Measurements from ENCODE around the gene PDE8B. TPM values are rescaled to one million over a fixed set of nuclear protein-coding genes. Genes with fewer than 3 reads are reported as not detected.

Gene PDE8B
- total RNA-seq, 1 donor: 6.0 TPM

DNA sequence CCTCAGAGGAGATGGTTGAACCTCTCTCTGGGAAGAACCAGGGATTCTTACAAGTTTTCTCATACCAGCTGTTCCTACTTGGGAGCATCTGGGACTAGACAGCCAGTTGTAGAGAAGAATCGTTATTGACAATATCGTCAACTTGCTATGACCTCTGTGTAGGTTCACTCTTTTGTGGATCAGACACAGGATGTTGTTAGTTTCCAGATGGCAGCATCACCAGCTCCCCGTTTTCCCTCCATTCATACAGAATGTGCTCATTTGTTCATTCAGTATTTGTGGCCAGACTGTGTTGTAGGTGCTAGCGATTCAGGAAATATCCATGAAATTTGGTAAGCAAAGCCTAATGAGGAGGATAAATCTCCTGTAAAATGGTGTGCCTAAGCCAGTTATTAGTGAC, 3.7 kb downstream of the PDE8B start:
- H3K4me3 ChIP-seq (ENCODE audit: low read depth, low read length): no peak overlapping the region
- DNase-seq (ENCODE audit: low read depth): no peak
- TF ChIP-seq, protein P1, sequence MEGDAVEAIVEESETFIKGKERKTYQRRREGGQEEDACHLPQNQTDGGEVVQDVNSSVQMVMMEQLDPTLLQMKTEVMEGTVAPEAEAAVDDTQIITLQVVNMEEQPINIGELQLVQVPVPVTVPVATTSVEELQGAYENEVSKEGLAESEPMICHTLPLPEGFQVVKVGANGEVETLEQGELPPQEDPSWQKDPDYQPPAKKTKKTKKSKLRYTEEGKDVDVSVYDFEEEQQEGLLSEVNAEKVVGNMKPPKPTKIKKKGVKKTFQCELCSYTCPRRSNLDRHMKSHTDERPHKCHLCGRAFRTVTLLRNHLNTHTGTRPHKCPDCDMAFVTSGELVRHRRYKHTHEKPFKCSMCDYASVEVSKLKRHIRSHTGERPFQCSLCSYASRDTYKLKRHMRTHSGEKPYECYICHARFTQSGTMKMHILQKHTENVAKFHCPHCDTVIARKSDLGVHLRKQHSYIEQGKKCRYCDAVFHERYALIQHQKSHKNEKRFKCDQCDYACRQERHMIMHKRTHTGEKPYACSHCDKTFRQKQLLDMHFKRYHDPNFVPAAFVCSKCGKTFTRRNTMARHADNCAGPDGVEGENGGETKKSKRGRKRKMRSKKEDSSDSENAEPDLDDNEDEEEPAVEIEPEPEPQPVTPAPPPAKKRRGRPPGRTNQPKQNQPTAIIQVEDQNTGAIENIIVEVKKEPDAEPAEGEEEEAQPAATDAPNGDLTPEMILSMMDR (IDR thresholded peaks at IDR 0.05; ENCODE audit: insufficient read depth, low read depth, low read length): no peak

DNA sequence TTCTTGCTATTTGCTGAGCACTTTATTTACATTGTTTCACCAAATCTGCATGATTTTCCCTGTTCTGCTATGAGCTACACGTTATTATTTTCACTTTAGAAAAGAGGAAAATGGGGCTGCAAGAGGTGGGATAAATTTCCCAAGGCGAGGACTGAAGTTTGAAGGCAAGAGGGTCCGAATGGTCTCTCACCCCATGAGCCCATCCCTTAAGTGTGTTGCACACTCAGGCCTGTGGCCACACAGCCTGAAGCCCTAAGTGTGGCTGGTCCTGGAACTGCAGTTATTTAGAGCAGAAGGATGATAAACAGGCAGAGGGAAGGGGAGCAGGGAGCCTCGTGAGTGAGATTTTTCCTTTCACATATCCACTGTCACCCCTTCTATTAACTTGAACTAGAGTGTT, 7.8 kb downstream of the PDE8B start:
- H3K4me3 ChIP-seq (ENCODE audit: low read depth, low read length): no peak overlapping the region
- TF ChIP-seq, protein P1 (IDR thresholded peaks at IDR 0.05; ENCODE audit: insufficient read depth, low read depth, low read length): peak; percentile 36
- no peak for DNase-seq (ENCODE audit: low read depth)

DNA sequence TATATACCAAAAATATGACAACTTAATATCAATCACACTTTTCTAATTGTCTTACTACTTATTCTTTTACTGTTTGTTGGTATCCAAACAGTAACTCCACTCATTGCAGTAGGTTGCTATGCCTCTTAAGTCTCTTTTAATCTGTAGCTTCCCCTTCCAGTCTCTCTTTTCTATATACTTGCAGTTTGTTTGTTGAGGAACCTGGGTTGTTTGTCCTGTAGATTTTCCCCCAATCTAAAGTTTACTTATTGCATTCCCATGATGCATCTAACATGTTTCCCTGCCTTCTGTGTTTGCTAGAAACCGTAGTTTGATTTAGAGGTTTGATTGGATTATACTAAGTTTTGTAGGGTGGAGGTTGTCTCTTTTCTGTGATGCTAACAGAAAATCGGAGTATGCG, 10.6 kb downstream of the PDE8B start:
- no peak overlapping the region for H3K4me3 ChIP-seq (ENCODE audit: low read depth, low read length)
- no peak for DNase-seq (ENCODE audit: low read depth)
- TF ChIP-seq, protein P1 (IDR thresholded peaks at IDR 0.05; ENCODE audit: insufficient read depth, low read depth, low read length): no peak

DNA sequence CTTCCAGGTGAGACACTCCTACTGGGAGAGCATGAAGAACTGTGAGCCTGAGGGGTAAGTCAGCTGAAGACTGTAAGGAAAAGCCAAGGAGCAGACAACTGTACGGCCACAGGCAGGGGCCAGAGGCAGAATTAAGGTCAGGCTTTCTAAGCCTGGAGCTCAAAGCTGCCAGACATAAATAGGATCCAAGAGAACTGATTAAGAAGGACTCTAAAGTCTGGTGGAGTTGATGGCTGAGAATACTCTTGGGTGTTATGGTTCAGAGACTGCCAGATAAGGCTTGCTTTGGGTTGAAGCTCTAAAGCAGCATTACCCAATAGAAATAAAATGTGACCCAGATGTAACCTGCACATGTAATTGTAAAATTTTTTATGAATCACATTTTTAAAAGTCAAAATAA, 12.2 kb downstream of the PDE8B start:
- peak; percentile 11 for DNase-seq (ENCODE audit: low read depth)
- TF ChIP-seq, protein P1 (IDR thresholded peaks at IDR 0.05; ENCODE audit: insufficient read depth, low read depth, low read length): no peak
- no peak overlapping the region for H3K4me3 ChIP-seq (ENCODE audit: low read depth, low read length)

DNA sequence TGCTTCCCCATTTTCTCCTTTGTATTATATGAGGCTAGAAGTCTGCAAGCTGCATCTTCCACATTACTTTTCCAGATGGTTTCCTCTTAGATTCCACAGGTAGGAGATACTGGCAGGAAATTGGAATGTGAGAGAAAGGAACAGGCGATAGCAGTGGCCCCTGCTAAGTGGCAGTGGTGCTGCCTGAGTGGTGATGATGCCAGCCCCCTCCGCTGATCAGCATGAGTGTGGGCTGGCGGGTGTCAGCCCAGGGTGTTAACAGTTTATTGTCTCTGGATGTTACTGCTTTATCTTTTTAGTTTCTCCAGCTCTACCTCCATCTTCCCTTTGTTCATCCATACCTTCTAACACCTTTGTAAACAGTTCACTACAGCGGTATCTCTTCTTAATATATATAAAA, 13.2 kb downstream of the PDE8B start:
- TF ChIP-seq, protein P1 (IDR thresholded peaks at IDR 0.05; ENCODE audit: insufficient read depth, low read depth, low read length): no peak
- DNase-seq (ENCODE audit: low read depth): no peak
- H3K4me3 ChIP-seq (ENCODE audit: low read depth, low read length): no peak overlapping the region

DNA sequence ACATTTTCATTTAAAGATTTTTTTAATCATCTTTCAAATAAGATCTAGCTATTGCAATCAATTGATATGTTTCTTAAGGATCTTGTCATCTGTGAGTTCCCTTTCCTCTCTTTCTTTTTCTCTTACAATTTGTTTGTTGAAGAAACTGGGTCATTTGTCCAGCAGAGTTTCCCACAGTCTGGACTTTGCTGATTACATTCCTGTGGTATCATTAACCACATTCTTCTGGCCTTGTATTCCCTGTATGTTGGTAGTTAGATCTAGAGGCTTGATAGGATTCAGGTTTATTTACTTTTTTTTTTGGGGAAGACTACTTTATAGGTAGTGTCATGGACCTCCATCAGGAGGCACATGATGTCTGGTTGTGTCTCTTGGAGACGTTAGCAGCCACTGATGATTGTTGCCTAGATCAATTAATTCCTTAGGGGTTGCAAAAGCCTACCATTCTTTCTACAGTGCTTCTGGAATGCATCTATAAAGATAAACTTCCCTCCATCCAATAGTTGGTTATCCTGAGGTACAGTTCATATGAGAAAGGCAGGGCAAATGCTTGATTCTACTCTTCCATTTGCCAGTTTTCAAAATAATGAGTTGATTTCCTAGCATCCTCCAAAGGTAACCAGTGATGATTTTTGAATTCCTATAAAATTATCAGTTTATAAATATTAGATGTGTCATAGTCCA, 14.3 kb downstream of the PDE8B start:
- TF ChIP-seq, protein P1 (IDR thresholded peaks at IDR 0.05; ENCODE audit: insufficient read depth, low read depth, low read length): no peak
- DNase-seq (ENCODE audit: low read depth): peak; percentile 90
- H3K4me3 ChIP-seq (ENCODE audit: low read depth, low read length): no peak overlapping the region

DNA sequence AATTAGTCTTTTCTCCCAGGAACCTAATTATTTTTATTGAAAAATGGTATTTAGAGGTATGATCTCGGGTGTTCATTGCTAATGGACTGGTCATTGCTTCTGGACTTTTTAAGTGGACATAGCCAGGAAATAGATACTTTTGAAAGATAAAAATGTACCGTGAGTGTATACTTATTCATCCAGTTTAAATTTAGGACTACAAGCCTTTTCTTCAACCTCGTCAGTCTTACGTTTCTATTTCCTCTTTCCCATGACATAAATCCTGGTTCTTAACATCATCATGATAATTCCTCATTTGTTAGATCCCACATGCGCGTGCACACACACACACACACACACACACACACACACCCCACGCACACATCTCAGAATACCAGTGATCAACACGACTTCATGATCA, 15.1 kb downstream of the PDE8B start:
- TF ChIP-seq, protein P1 (IDR thresholded peaks at IDR 0.05; ENCODE audit: insufficient read depth, low read depth, low read length): no peak
- no peak overlapping the region for H3K4me3 ChIP-seq (ENCODE audit: low read depth, low read length)
- no peak for DNase-seq (ENCODE audit: low read depth)
